HepG2 (cell line): ENCODE data around the gene MYO1G. TPM values are rescaled to one million over a fixed set of nuclear protein-coding genes. Genes with fewer than 3 reads are reported as not detected.

ENCODE experiments used
- ATAC-seq: fragments of 200-7000 bp; cut with Tn5 transposase; 3 replicates; pipeline ENCODE4 v1.9.1; 2020; ENCODE audit warnings: mild to moderate bottlenecking, moderate library complexity
- BruUV-seq: library from RNA; stranded (reverse); fragments of 400-500 nt; replicated peaks from 2 replicates; lab custom pipeline; 2021; lab: Mats Ljungman, UMichigan
- CTCF ChIA-PET: fragments of 300-600 bp; formaldehyde crosslinking; extraction: SDS; loops from one replicate; lab custom pipeline; 2021; ENCODE audit warnings: low total read pairs, inconsistent platforms, low intra/inter-chr PET ratio; lab: Yijun Ruan, JAX
- POLR2A ChIA-PET: fragments of 350-600 bp; sonication (Branson Sonifier 250); formaldehyde crosslinking; loops from one replicate; lab custom pipeline; 2020; ENCODE audit warnings: antibody characterized with exemption, inconsistent platforms; lab: Yijun Ruan, JAX
- DNase-seq: peaks from one replicate; pipeline ENCODE4 v3.0.0-alpha.2; 2015; ENCODE audit warnings: low spot score
- FAIRE-seq: peaks from 3 replicates; lab custom pipeline; 2011; peaks lifted over from hg19 to GRCh38; lab: Jason Lieb, UNC
- H2AFZ ChIP-seq: one replicate; pipeline ENCODE4 v1.6.1; 2011; ENCODE audit warnings: low read length, inconsistent platforms
- H3K27ac ChIP-seq: fragments of 300-600 bp; 3 replicates; pipeline ENCODE4 v1.8.0; 2011; ENCODE audit warnings: mixed run types, mild to moderate bottlenecking, mixed read lengths, low read length, inconsistent platforms; ENCODE audit not compliant: insufficient read depth; ENCODE audit errors: extremely low read length
- H3K27me3 ChIP-seq, 2 experiments: fragments of 200-600 bp in 1 of 2; 2 replicates in 1 of 2; 3 replicates in 1 of 2; pipeline versions ENCODE4 v1.6.0 to v1.8.0; 2011; ENCODE audit warnings: low read length in 2 of 2, mild to moderate bottlenecking in 2 of 2, moderate library complexity in 2 of 2, inconsistent platforms in 1 of 2; ENCODE audit not compliant: insufficient read depth in 2 of 2, control insufficient read depth in 1 of 2
- H3K36me3 ChIP-seq, 2 experiments: fragments of 200-600 bp in 1 of 2; replicated peaks in 1 of 2; 2 replicates in 1 of 2; 3 replicates in 1 of 2; pipeline versions ENCODE4 v1.5.1 to v1.8.0; 2011; ENCODE audit warnings: low read length in 2 of 2, inconsistent platforms in 1 of 2; ENCODE audit not compliant: insufficient read depth in 2 of 2, control insufficient read depth in 1 of 2
- H3K4me1 ChIP-seq: 2 replicates; pipeline ENCODE4 v1.5.1; 2012; ENCODE audit warnings: low read length, inconsistent platforms; ENCODE audit not compliant: insufficient read depth
- H3K4me2 ChIP-seq: 2 replicates; pipeline ENCODE4 v1.6.0; 2011; ENCODE audit warnings: low read depth, low read length, inconsistent platforms
- H3K4me3 ChIP-seq, 3 experiments: fragments of 200-600 bp in 1 of 3; sonication (generic), shearing (Covaris generic) in 1 of 3; replicated peaks in 1 of 3; 2 replicates each; pipeline ENCODE4 v1.5.1; 2011 to 2016; ENCODE audit warnings: low read length in 3 of 3, inconsistent platforms in 2 of 3, low read depth in 2 of 3, mild to moderate bottlenecking in 2 of 3, control low read depth in 1 of 3, mixed read lengths in 1 of 3; ENCODE audit not compliant: insufficient read depth in 1 of 3
- H3K79me2 ChIP-seq: one replicate; pipeline ENCODE4 v1.6.1; 2011; ENCODE audit warnings: low read length, inconsistent platforms; ENCODE audit not compliant: insufficient read depth
- H3K9ac ChIP-seq: 2 replicates; pipeline ENCODE4 v1.6.0; 2011; ENCODE audit warnings: mild to moderate bottlenecking, low read depth, low read length, inconsistent platforms; ENCODE audit not compliant: insufficient read depth
- H3K9me3 ChIP-seq: 2 replicates; pipeline ENCODE4 v1.5.1; 2012; ENCODE audit warnings: mild to moderate bottlenecking, low read length
- H4K20me1 ChIP-seq: 2 replicates; pipeline ENCODE4 v1.6.0; 2011; ENCODE audit warnings: inconsistent platforms, mild to moderate bottlenecking, low read length, moderate library complexity; ENCODE audit not compliant: insufficient read depth
- FOXP1 ChIP-seq, 2 experiments: fragments of 450-650 bp in 1 of 2; IDR thresholded peaks; 2 replicates each; pipeline ENCODE4 v1.6.1; 2017 to 2018; ENCODE audit warnings: antibody characterized with exemption in 1 of 2
- NFAT5 ChIP-seq: sonication (generic); formaldehyde crosslinking; IDR thresholded peaks from 2 replicates; pipeline ENCODE4 v1.4.0; 2020; ENCODE audit warnings: missing genetic modification reagents
- ZNF770 ChIP-seq: sonication (generic); formaldehyde crosslinking; IDR thresholded peaks from 2 replicates; pipeline ENCODE4 v1.5.0; 2020; ENCODE audit warnings: mild to moderate bottlenecking, missing genetic modification reagents
- WGBS: methylation state at CpG from one replicate; pipeline ENCODE4 v1.1.6; 2017; ENCODE audit warnings: low lambda C conversion rate; 5-methylcytosine and 5-hydroxymethylcytosine counted together
- in situ Hi-C: cut with HindIII; loops from 2 replicates; pipeline ENCODE4 v1.10.0; 2017; ENCODE audit warnings: low pct_unique_long_range_greater_than_20kb; ENCODE audit not compliant: extremely low pct_ligation_motif_present
- intact Hi-C: fragments of 100-400 bp; cut with micrococcal nuclease; formaldehyde crosslinking; loops from one replicate; pipeline ENCODE4 v1.10.0; 2022; ENCODE audit not compliant: unreplicated experiment
- polyA plus RNA-seq, 8 experiments: library from polyadenylated mRNA; depleted of rRNA in 3 of 8; stranded (reverse) in 7 of 8; unstranded in 1 of 8; fragments of >200 nt; fragmentation: Illumina TruSeq in 4 of 8; extraction: Trizol in 4 of 8; gene quantifications; 2 replicates each; pipeline versions ENCODE4 v1.2.1 to v1.2.3, GENCODE V29; 2011 to 2016; ENCODE audit warnings: low read depth in 4 of 8, missing spikeins in 1 of 8, mixed read lengths in 1 of 8; ENCODE audit not compliant: insufficient read depth in 1 of 8
- total RNA-seq, 5 experiments: library from RNA; depleted of rRNA; stranded (reverse); fragments of >200 nt; fragmentation: Illumina TruSeq; extraction: Trizol; gene quantifications; 2 replicates each; pipeline ENCODE4 v1.2.3, GENCODE V29; 2016; ENCODE audit warnings: low read depth in 1 of 5

MYO1G gene
- total and polyA plus RNA-seq, 2 of the 13 experiments (the other 11 are each of a cell fraction or from before 2014, with no cell fraction given) = 0.29 to 1.1 TPM

- 5% methylated on average over 1 of the region's 1 CpG for WGBS
- no peak overlapping the region for H3K4me3 ChIP-seq
- CTCF ChIA-PET = no interaction called here
Observed at GRCh38 chr7:44945479-44945878, 33.3 kb downstream of the MYO1G start.

More at GRCh38 chr7:44945479-44945878, 33.3 kb downstream of the MYO1G start:
- Histone ChIP-seq H3K27ac (no peak overlapping the region), H3K79me2 (no peaks in the 10 kb centered on the region), H3K36me3 (no peaks in the 10 kb centered on the region), H3K4me2 (no peak overlapping the region), H2AFZ (no peak overlapping the region), H3K27me3 (no peaks in the 10 kb centered on the region), H3K9ac (no peak overlapping the region)
- intact Hi-C loops (no loop called here), in situ Hi-C loops (no loop called here)
- POLR2A ChIA-PET = no interaction called here
- DNase-seq (no peak), FAIRE-seq (no peak)
- TF ChIP-seq ZNF770 (CRISPR knock-in tag) (no peak), NFAT5 (no peak), FOXP1 (IDR thresholded peaks at IDR 0.05) (no peak), FOXP1 (CRISPR knock-in tag; IDR thresholded peaks at IDR 0.05) (no peak)
- TF ChIP-seq, all 625 proteins: peak for 0
- BruUV-seq = no TSS peak
- Histone ChIP-seq H3K4me1 (no peaks in the 10 kb centered on the region), H4K20me1 (no peaks in the 10 kb centered on the region), H3K9me3 (no peaks in the 10 kb centered on the region)
- no peak for ATAC-seq
